GM19328 (cell line): ENCODE results near the gene TNRC6B.

Experiments used
- ATAC-seq: cut with Tn5 transposase; IDR thresholded peaks from one replicate; pipeline ENCODE4 v1.9.1; 2021; ENCODE audit warnings: mild to moderate bottlenecking, moderate library complexity; ENCODE audit not compliant: unreplicated experiment

The TNRC6B gene

DNA sequence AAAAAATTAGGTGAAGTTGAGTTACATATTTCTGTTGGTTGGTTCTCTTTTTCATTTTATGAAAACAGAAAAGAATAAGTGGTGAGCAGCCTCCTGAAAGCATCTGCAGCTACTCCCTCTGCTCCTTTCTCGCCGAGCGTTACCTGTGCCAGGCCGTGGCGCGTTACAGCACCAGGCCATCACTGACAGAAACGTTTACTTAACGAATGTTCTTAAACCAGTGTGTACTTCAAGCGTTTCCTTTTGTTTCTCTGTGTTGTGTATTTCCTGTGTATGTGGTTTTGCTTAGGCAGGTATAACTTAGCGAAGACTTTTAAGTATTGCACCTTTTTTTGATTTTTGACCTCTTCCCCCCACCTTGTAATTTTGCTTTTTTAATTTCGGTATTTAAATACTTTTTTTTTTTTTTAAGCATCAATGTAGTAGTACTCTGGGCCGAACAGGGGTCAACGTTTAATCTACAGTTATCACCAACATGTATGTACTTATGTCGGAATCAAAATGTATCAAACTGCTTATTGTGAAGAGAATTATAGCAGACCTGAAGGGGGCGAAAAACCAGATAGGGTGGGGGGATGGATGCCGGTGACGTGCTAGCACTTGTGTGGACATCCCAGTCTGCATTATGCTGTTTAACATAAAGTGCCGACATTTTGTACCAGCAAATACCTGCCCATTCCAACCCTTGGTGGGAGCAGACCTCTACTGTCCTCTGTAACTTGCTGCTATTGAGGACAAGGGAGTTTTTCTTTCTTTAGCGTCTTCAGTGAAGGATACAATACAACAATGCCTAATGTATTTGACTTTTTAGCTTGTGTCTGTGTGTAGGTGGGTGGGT is 147.0 kb downstream of the TNRC6B start:
- ATAC-seq, result no peak

DNA sequence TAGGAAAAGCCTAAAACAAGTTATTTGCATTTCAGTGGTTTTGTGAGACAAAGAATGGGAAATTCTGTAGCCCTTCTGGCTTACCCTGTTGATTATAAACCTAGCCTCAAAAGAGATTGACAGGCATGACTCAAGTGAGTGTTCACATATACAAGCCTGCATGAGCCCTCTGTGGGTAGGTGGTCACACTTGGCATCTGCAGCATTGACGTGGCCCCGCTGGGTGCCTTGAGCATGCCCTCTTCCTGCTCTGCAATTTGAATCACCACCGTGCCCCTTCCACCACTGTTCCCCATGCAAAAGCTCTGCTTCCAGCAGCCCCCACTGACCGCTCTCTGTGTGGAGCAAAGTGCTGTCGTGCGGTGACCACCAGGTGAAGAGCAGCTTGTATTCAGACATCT is 147.6 kb downstream of the TNRC6B start:
- no peak for ATAC-seq

DNA sequence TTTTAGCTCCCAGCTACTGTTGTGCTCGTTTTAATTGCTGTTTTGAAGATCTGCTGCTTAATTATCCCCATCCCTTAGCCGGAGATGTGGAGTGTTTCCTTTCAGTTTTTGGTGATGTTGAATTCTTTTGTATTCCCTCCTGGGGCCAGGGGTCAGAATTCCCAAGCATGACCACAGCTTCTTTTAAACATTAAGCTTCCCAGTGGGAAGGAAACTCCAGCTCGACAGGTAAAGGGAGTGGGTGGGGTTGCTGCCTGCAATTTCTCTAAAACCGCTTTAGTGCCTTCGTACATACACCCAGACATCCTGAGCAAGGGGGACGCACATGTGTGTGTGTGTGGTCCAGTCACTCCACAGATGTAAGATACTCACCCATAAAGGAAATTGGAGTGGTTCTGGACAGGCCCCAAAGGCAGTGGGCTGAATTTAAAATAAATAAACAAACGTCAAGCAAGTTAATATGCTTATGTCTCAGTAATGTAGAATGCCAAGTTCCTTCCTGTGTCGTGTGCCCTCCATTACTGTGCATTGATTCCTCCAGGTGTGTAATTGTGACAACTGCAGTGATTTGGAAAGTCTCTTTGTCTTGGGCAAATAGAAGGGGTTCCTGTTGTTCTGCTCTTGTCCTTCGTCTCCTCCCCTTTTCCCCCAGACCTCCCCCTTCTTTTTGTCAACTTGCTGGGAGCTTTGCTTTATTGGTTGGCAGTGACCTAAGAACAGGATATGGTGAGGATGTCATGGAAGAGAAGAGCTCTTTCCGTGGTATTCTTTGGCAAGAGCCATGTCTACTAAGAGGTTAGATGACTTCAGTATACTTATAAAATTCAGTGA is 149.4 kb downstream of the TNRC6B start:
- ATAC-seq, result no peak

DNA sequence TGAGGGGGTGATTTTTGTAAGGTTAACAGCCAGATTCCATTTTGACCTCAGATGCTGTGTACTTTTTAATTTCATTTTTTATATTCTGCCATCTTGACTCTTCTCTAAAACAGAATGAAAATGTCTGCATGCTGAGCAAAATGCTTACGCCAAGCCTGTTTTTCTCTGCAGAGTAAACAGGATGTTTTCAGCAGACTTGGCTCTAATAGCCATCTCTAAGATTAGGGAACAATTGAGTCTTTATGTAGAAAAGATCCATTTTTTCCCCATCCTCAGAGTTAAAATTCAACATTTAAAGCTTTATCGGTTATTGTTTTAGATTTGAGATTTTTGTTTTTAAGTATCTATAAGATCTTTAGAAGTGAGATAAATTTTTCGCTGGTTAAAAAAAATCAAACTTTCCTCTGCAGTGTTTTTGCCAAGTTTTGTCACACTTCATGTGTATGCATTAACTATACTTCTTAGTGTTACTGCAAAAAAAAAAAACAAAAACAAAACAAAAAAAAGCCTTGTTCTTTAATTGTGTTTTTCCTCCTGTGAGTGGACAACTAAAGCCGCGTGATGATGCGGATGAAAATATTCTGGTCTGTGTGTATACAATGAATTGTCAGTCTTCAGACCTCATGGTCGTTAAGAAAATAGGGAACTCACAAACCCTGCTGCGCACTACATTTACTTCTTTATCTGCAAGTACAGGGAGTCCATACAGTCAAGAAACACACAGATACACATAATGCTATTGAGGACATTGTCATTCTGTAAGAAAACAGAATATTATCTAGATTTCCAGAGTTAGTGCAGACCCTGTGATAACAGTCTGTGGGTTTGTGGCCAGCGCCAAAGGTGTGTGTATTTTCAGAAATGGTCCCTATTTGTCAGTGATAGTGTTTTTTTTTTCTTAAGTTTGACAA is 151.1 kb downstream of the TNRC6B start:
- ATAC-seq, result no peak

DNA sequence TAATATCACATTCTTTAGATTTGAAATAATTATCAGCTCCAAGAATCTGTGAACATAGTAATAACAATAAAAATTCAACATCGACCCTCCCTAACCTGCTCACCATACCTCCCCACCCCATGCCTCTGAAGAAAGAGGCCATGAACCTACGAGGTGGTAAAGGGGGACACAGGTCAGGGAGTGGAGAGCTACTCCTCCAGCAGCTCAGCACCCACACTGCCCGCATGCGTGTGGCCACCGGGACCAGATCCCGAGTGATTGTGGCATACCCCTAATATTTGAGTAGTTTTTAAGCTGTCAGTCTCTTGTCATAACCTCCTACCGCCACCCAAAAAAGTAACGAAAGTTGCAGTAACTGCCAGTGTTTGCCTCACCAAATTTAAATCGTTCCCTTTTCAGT is 151.7 kb downstream of the TNRC6B start:
- no peak for ATAC-seq

DNA sequence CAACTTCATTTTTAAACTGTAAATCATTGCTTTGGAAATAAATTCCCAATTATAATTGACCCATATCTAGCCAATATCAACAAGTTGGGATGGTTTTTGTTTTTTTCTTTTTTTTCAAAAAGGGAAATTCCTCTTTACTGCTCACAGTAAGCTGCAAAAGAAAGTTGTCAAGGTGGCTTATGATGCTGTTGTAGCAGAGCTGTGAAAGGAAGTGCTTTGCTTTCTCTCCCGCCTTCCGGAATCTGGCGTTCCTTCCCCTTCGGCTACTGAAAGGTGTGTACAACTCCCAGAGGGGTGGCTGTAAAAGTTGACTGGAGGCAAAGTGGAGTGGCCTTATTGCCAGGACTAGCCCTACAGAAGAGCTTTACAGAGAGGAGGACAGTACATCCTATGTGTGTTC is 152.4 kb downstream of the TNRC6B start:
- ATAC-seq, result no peak

DNA sequence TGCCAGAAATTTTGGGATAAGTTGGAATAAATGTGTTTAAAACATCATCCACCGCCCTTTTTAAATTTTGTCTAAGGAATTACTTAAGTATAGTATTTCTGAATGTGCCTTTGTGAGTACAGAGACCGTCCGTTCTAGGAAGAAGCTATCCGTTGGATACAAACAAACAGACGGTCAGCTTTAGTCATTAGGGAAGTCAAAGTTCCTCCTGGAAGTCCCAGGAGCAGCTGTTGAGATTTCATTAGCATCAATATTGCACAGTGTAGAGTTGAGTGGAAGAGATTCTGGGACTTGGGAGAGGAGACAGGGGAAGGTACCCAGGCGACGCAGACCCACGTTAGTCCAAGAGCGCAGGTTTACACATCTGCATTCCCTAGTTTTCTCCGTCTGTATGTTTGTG is 152.9 kb downstream of the TNRC6B start:
- ATAC-seq, result no peak

DNA sequence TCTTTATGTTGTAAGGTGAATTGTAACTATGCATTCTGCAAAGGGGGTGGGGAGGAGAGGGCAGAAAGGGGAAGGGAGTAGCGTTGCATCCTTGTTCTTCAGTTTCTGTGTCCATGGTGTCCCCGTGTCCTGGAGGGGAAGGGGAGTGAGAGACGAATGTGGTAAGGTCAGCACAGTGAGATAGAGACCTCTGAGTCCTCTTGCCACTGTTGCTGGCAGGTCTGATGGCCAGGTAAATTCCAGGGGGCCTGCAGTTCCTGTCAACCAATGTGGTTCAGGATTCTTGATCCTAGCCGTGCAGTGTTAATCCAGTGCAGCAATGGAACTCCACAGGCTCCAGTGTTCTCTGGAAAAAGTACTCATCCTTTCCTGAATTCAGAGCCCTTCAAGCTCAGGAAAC is 154.0 kb downstream of the TNRC6B start:
- ATAC-seq, result no peak

DNA sequence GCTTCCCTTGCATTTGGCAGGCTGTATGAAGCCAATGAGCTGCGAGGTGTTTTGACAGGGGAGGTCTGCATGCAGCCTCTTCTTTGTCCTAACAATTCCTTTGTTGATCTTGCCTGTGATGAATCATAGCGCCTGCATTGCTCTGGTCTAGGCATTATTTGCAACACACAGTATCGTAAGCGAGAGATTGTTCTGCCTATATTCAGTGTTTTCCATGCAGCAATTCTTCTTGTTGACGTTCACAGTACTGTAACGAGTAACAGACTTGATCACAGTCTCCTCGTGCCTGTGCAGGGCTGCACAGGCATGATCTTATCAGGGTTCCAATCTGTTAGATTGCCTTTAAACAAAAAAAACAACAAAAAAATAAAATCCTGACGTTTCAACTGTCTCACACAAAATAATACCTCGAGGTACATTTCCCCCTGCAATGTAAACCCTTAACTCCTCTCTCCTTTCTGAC is 154.6 kb downstream of the TNRC6B start:
- no peak for ATAC-seq

DNA sequence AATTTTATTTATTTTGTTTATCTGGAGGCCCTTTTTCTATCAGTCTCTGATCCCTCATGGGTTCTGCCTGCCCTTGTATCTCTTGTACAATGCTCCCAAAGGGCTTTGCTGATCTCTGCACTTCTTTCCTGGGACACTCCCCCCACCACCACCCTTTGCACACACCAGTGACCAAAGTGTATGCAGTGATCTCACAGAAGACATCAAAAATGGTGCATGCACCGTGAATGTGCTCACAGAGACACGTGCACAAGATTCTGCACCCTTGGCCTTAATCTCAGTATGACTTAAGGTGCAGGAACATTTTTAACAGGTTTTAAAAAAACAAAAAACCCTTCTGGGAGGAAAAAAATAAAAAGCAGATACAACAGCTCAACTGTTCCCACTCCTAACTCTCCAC is 156.3 kb downstream of the TNRC6B start:
- ATAC-seq, result no peak

DNA sequence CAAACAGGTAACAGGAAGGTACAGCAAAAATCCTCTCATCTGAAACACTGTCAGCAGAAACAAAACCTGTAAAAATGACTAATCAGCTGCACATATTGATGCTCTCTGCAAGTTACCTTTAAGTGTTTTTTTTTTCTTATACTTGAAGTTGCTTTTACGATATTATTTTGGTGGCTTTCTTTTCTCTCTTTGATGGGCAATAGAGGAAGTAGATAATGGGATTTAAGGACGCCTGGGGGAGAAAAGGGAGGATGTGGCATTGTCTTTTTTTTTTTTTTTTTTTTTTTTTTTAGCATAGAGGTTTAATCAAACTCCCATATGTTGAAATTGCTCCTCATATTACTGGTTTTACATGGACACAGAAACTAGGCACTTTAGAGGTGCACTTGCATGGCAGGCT is 157.2 kb downstream of the TNRC6B start:
- ATAC-seq, result no peak

DNA sequence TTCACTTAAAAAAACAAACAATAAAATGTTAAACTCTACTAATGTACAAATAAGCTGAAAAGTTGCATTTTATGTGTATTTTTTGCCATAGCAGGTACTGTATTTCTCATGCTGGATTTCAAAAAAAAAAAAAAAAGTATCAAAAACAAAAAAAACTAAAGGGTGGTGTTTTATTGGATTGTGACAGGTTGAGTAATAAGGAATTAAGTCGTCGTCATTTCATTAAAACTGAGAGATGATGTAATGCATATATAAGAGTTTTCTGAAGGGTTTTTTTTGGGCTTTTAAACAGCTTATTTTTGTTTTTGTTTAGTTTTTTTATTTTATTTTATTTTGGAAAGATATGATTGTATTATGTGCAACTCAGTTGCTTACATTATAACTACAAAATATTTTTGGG is 157.6 kb downstream of the TNRC6B start:
- no peak for ATAC-seq

DNA sequence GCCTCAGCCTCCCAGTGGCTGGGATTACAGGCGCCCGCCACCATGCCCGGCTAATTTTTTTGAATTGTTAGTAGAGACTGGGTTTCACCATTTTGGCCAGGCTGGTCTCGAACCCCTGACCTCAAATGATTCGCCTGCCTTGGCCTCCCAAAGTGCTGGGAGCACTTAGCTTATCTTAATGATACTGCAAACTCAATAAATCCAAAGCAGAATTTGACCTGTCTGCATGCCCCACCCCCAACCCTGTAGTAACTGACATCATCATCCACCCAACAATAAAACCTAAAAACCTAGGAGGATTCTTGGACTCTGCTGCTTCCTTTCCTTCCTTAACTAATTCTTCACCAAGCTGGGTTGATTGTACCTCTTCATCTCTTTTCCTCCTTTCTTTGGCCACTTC is 162.3 kb downstream of the TNRC6B start:
- ATAC-seq, result no peak

DNA sequence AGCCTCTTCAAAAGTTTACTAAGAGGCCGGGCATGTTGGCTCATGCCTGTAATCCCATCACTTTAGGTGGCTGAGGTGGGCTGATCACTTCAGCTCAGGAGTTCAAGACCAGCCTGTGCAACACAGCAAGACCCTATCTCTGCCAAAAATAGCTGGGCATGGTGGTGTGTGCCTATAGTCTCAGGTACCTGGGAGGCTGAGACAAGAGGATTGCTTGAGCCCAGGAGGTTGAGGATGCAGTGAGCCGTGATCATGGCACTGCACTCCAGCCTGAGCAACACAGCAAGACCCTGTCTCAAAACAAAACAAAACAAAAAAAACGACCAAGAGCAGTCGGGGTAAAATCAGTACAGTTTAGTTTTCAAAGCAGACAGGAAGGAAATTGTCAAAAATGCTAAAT is 163.9 kb downstream of the TNRC6B start:
- no peak for ATAC-seq

DNA sequence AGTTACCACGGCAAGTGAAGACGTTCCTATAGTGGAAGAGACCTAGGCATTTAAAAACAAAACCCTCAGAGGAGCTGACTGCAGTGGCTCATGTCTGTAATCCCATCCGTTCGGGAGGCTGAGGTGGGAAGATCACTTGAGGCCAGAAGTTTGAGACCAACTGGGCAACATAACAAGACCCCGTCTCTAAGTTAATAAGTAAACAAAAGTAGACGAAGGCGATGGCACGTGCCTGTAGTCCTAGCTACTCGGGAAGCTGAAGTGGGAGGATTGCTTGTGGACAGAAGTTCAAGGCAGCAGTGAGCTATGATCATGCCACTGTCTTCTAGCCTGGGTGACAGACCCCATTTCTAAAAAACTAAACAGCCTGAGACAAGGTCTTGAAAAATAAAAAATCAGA is 164.8 kb downstream of the TNRC6B start:
- ATAC-seq, result no peak

DNA sequence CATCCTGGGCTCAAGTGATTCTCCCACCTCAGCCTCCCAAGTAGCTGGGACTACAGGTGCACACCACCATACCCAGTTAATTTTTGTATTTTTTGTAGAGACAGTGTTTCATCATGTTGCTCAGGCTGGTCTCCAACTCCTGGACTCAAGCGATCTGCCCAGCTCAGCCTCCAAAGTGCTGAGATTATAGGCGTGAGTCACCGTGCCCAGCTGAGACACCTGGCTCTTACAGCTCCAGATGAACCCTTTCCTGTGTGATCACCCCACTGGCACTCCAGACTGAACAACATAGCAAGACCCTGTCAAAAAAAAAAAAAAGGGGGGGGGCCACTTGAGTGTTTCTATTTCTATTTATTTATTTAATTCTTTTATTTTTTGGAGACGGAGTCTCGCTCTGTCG is 167.5 kb downstream of the TNRC6B start:
- no peak for ATAC-seq

DNA sequence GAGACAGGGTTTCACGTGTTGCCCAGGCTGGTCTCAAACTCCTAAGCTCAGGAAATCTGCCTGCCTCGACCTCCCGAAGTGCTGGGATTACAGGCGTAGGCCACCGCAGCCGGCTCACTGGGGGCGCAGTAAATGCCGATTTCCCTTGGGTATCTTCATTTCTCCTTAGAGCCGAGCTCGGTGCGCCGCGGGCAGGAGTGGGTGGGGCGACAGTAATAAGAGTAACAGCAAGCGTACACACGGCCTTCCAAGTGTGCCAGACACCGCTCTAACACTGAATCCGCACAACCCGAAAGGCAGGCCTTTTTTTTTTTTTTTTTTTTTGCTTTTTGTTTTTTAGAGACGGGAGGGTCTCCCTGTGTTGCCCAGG is 168.1 kb downstream of the TNRC6B start:
- ATAC-seq, result peak; percentile 29

DNA sequence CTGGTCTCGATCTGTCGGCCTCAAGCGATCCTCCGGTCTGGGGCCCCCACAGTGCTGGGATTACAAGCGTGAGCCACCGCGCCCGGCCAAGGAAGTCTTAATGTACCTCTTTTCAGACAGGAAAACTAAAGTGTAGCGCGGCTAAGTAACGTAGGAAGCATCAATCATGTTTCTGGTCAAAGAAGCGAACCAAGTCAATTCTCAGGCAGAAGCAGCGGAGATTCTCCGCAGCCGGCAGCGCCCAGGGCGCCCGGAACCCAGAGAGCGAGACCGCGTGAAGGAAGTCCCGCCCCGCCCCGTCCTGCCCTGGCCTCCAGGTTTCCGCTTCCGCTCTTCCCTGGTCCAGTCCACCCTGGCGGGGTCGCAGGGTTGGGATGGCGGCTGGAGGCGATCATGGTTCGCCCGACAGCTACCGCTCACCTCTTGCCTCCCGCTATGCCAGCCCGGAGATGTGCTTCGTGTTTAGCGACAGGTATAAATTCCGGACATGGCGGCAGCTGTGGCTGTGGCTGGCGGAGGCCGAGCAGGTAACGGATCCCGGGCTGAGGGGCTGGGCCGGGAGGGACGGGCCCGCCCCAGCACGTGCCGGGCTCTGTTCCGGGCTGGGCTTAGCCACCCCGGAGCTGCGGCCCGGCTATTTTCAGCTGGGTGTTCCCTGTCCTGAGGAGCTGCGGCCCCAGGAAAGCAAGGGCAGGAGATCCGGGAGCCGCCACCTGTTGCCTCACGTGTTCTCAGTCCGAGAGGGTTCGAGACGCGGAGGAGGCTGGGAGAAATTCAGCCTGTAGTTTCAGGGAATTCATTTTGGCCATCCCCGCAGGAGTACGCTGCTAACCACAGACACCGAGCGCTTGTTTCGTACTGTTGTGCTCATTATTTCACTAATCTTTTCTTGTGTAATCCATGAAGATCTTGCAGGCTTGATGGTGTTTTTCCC is 168.7 kb downstream of the TNRC6B start, which contains the start of gene ADSL:
Gene ADSL, plus strand, starts transcription at position 316 of the 934 bp plus-strand sequence. Its CDS starts 59 bp downstream, at position 375.
- ATAC-seq, result peak; percentile 83

DNA sequence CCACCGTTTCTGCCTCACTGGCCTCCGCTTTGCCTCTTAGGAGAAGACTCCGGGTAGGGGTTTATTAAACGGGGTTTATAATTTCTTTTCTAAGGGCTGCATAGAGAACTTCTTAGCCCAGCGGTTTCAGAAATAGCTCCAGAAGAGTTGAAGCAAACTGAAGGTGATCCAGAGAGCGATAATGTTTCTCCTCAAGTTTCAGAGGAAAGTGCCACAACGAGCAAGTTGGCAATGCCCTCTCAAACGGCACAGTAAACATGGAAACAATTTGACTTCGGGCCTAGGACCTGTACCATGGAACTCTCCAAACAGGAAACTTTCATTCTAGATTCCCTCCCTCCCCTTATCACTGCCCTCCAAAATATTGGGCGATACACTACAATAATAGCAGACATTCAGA is 169.6 kb downstream of the TNRC6B start:
- no peak for ATAC-seq
